ENCODE data around the gene ASTN2. TPM values are rescaled to one million over a fixed set of nuclear protein-coding genes. Genes with fewer than 3 reads are reported as not detected.

The ASTN2 gene
- total RNA-seq, 1 donor from 2014 or later = 29.0 TPM

GRCh38 chr9:117434566-117434965 lies 19.7 kb upstream of the ASTN2 start:
- no peak for TF ChIP-seq CTCF (IDR thresholded peaks at IDR 0.05; ENCODE audit: unreplicated experiment)
- peaks cover 4% of the 10 kb centered on the region for H3K27me3 Mint-ChIP-seq
- no peaks in the 10 kb centered on the region for H3K9me3 Mint-ChIP-seq (ENCODE audit: low read depth)
- H3K27ac Mint-ChIP-seq = no peak overlapping the region
- DNase-seq (ENCODE audit: low spot score, unreplicated experiment) = no peak
- H3K4me1 Mint-ChIP-seq (ENCODE audit: low read depth) = peaks cover 13% of the 10 kb centered on the region
- H3K4me3 Mint-ChIP-seq (ENCODE audit: low read depth) = no peak overlapping the region
- no peaks in the 10 kb centered on the region for H3K36me3 Mint-ChIP-seq (ENCODE audit: insufficient read depth)

- Mint-ChIP-seq H3K27me3 (peaks cover 16% of the 10 kb centered on the region), H3K27ac (no peak overlapping the region), H3K36me3 (ENCODE audit: insufficient read depth) (no peaks in the 10 kb centered on the region), H3K9me3 (ENCODE audit: low read depth) (no peaks in the 10 kb centered on the region), H3K4me3 (ENCODE audit: low read depth) (no peak overlapping the region), H3K4me1 (ENCODE audit: low read depth) (peaks cover 6% of the 10 kb centered on the region)
- DNase-seq (ENCODE audit: low spot score, unreplicated experiment) = no peak
- TF ChIP-seq CTCF (IDR thresholded peaks at IDR 0.05; ENCODE audit: unreplicated experiment) = no peak
Observed at GRCh38 chr9:117430813-117431212, 16.0 kb upstream of the ASTN2 start.

GRCh38 chr9:117427357-117427913 lies 12.6 kb upstream of the ASTN2 start:
- H3K4me1 Mint-ChIP-seq (ENCODE audit: low read depth) = no peaks in the 10 kb centered on the region
- no peaks in the 10 kb centered on the region for H3K36me3 Mint-ChIP-seq (ENCODE audit: insufficient read depth)
- no peak for TF ChIP-seq CTCF (IDR thresholded peaks at IDR 0.05; ENCODE audit: unreplicated experiment)
- H3K4me3 Mint-ChIP-seq (ENCODE audit: low read depth) = no peak overlapping the region
- H3K27me3 Mint-ChIP-seq = peaks cover 40% of the 10 kb centered on the region
- no peak overlapping the region for H3K27ac Mint-ChIP-seq
- DNase-seq (ENCODE audit: low spot score, unreplicated experiment) = no peak
- H3K9me3 Mint-ChIP-seq (ENCODE audit: low read depth) = no peaks in the 10 kb centered on the region

GRCh38 chr9:117425566-117425965 lies 10.7 kb upstream of the ASTN2 start:
- TF ChIP-seq CTCF (IDR thresholded peaks at IDR 0.05; ENCODE audit: unreplicated experiment) = no peak
- DNase-seq (ENCODE audit: low spot score, unreplicated experiment) = no peak

GRCh38 chr9:117424291-117424690 lies 9.4 kb upstream of the ASTN2 start:
- no peak for TF ChIP-seq CTCF (IDR thresholded peaks at IDR 0.05; ENCODE audit: unreplicated experiment)
- no peak for DNase-seq (ENCODE audit: low spot score, unreplicated experiment)
- Mint-ChIP-seq H3K36me3 (ENCODE audit: insufficient read depth) (no peaks in the 10 kb centered on the region), H3K9me3 (ENCODE audit: low read depth) (no peaks in the 10 kb centered on the region), H3K27ac (no peak overlapping the region), H3K27me3 (peaks cover 38% of the 10 kb centered on the region), H3K4me1 (ENCODE audit: low read depth) (no peaks in the 10 kb centered on the region), H3K4me3 (ENCODE audit: low read depth) (no peak overlapping the region)

More at GRCh38 chr9:117425566-117425965, 10.7 kb upstream of the ASTN2 start:
- no peaks in the 10 kb centered on the region for H3K9me3 Mint-ChIP-seq (ENCODE audit: low read depth)
- H3K36me3 Mint-ChIP-seq (ENCODE audit: insufficient read depth) = no peaks in the 10 kb centered on the region
- no peak overlapping the region for H3K4me3 Mint-ChIP-seq (ENCODE audit: low read depth)
- H3K27me3 Mint-ChIP-seq = peaks cover 38% of the 10 kb centered on the region
- H3K4me1 Mint-ChIP-seq (ENCODE audit: low read depth) = no peaks in the 10 kb centered on the region
- no peak overlapping the region for H3K27ac Mint-ChIP-seq

Measured in progenitor cell of endocrine pancreas (in vitro differentiated cells).